Suprapubic skin (tissue), 4 donors: ENCODE measurements around the gene ANKRD28. TPM values are rescaled to one million over a fixed set of nuclear protein-coding genes. Genes with fewer than 3 reads are reported as not detected.

ENCODE experiments used
- DNase-seq, 2 donors: peaks; one replicate each; pipeline ENCODE4 v3.0.0-alpha.2; 2019; ENCODE audit warnings: low spot score in 2 of 2
- H3K27ac ChIP-seq: fragments of 200-600 bp; sonication (generic); one replicate; pipeline ENCODE4 v1.5.1; 2019
- H3K27me3 ChIP-seq: fragments of 200-600 bp; sonication (generic); one replicate; pipeline ENCODE4 v1.5.1; 2019
- H3K36me3 ChIP-seq: fragments of 200-600 bp; sonication (generic); one replicate; pipeline ENCODE4 v1.5.1; 2019
- H3K4me1 ChIP-seq: fragments of 200-600 bp; sonication (generic); one replicate; pipeline ENCODE4 v1.5.1; 2019
- H3K4me3 ChIP-seq: fragments of 200-600 bp; sonication (generic); one replicate; pipeline ENCODE4 v1.5.1; 2019; ENCODE audit warnings: mild to moderate bottlenecking
- H3K9me3 ChIP-seq: fragments of 200-600 bp; sonication (generic); one replicate; pipeline ENCODE4 v1.5.1; 2019
- EP300 ChIP-seq: sonication (generic); formaldehyde crosslinking; IDR thresholded peaks from one replicate; pipeline ENCODE4 v1.6.1; 2017; ENCODE audit warnings: antibody characterized with exemption
- POLR2A ChIP-seq, 2 donors: fragments of 450-650 bp; IDR thresholded peaks; one replicate each; pipeline ENCODE4 v1.6.1; 2017; ENCODE audit warnings: antibody characterized with exemption in 2 of 2, mild to moderate bottlenecking in 2 of 2, moderate library complexity in 2 of 2
- POLR2AphosphoS5 ChIP-seq, 3 donors: sonication (generic); formaldehyde crosslinking; IDR thresholded peaks; one replicate each; pipeline ENCODE4 v1.6.1; 2017; ENCODE audit warnings: antibody characterized with exemption in 3 of 3
- WGBS: methylation state at CpG from one replicate; pipeline ENCODE4 v1.1.5; 2018; 5-methylcytosine and 5-hydroxymethylcytosine counted together
- total RNA-seq, 4 donors: library from RNA; depleted of rRNA; stranded (reverse); fragments of >200 nt; gene quantifications; one replicate each; pipeline ENCODE4 v1.1.0, GENCODE V29; 2016
- TF ChIP-seq, protein P1 (sequence below), 2 donors: fragments of 200-600 bp in 1 of 2; fragments of 450-650 bp in 1 of 2; sonication (generic) in 1 of 2; IDR thresholded peaks; one replicate each; pipeline ENCODE4 v1.5.1; 2016 to 2019; ENCODE audit warnings: antibody characterized with exemption in 2 of 2, mild to moderate bottlenecking in 1 of 2, moderate library complexity in 1 of 2

ANKRD28 gene
- total RNA-seq, 4 donors from 2014 or later = 24.4 to 62.3 (median 48.3) TPM

DNA sequence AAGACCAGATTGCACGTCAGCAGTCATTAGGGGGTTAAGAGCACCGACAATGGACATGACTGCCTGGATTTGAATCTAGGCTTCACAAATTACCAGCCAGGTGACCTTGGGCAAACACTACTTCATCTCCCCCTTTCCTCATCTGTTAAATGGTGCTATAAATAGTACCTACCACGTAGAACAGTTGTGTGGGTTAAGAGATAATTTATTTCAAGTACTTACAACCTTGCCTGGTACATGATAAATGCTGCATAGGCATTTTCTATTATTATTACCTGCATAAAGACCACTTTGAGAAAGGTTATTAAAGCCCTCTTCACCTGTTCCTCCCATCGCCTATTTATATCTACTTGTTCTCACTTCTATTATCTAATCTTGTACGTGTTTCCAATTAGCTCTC is 131.5 kb downstream of the ANKRD28 start:
- peaks cover 31% of the 10 kb centered on the region for H3K36me3 ChIP-seq
- 97% methylated on average over 5 of the region's 5 CpGs for WGBS

DNA sequence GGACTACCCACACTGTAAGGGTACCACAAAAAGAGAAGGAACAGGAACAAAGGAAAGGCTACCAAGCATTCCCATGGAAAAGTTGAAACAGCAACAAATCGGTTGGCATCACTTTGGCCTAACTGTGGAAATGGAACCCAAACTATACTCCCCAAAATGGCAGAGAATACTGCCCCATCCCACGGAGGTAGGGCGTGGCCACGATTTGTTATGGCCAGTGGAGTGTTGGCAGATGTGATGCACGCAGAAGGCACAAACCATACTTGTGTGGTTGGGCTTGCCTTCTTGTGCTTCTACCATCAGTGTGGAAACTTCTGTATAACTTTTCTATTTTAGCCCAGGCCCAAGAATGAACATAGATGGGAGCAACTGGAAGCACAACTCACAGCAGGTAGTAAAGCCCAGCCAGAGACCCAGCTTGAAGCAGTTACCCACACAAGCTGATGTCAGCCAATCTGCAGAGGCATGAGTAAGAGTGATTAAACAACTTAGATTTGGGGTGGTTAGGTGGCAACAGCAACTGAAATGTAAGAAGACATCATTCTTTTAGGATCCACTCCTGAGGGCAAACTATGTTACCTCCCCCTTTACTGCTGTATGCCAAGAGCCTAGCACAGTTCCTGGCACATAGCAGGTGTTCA is 132.1 kb downstream of the ANKRD28 start:
- Histone ChIP-seq H3K27me3 (no peaks in the 10 kb centered on the region), H3K36me3 (peaks cover 25% of the 10 kb centered on the region), H3K27ac (no peak overlapping the region), H3K4me3 (no peak overlapping the region), H3K9me3 (no peaks in the 10 kb centered on the region), H3K4me1 (no peaks in the 10 kb centered on the region)
- TF ChIP-seq POLR2A (IDR thresholded peaks at IDR 0.05) (no peak), POLR2AphosphoS5 (IDR thresholded peaks at IDR 0.05) (no peak), EP300 (no peak)
- TF ChIP-seq, protein P1, sequence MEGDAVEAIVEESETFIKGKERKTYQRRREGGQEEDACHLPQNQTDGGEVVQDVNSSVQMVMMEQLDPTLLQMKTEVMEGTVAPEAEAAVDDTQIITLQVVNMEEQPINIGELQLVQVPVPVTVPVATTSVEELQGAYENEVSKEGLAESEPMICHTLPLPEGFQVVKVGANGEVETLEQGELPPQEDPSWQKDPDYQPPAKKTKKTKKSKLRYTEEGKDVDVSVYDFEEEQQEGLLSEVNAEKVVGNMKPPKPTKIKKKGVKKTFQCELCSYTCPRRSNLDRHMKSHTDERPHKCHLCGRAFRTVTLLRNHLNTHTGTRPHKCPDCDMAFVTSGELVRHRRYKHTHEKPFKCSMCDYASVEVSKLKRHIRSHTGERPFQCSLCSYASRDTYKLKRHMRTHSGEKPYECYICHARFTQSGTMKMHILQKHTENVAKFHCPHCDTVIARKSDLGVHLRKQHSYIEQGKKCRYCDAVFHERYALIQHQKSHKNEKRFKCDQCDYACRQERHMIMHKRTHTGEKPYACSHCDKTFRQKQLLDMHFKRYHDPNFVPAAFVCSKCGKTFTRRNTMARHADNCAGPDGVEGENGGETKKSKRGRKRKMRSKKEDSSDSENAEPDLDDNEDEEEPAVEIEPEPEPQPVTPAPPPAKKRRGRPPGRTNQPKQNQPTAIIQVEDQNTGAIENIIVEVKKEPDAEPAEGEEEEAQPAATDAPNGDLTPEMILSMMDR (IDR thresholded peaks at IDR 0.05) = no peak
- DNase-seq = no peak
- WGBS = 85% methylated on average over 5 of the region's 5 CpGs

More for the DNA sequence above, 131.5 kb downstream of the ANKRD28 start:
- TF ChIP-seq EP300 (no peak), POLR2A (IDR thresholded peaks at IDR 0.05) (no peak)
- TF ChIP-seq, protein P1 (IDR thresholded peaks at IDR 0.05) = no peak
- no peak for DNase-seq
- Histone ChIP-seq H3K27ac (no peak overlapping the region), H3K4me3 (no peak overlapping the region), H3K9me3 (no peaks in the 10 kb centered on the region), H3K27me3 (no peaks in the 10 kb centered on the region), H3K4me1 (no peaks in the 10 kb centered on the region)

DNA sequence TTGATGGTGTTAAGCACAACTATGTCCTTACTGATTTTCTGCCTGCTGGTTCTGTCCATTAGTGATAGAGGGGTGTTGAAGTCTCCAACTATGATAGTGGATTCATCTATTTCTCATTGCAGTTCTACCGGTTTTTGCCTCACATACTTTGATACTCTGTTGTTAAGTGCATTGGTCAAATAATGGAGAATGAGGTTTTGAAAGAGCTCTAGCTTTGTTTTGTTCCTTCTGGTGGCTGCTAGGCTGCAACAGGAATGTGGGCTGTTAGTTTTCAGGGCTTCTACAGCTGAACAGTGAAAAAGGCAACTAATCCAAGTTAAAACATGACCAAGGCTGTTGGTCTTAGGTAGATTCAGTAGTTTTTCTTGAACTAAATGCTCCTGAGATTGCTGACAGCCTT is 133.6 kb downstream of the ANKRD28 start:
- no peak overlapping the region for H3K27ac ChIP-seq
- 91% methylated on average over 1 of the region's 1 CpG for WGBS
- TF ChIP-seq POLR2AphosphoS5 (IDR thresholded peaks at IDR 0.05) (no peak), POLR2A (IDR thresholded peaks at IDR 0.05) (no peak), EP300 (no peak)
- TF ChIP-seq, protein P1 (IDR thresholded peaks at IDR 0.05) = no peak
- peaks cover 13% of the 10 kb centered on the region for H3K36me3 ChIP-seq
- DNase-seq = no peak
- H3K27me3 ChIP-seq = no peaks in the 10 kb centered on the region
- H3K9me3 ChIP-seq = no peaks in the 10 kb centered on the region
- no peaks in the 10 kb centered on the region for H3K4me1 ChIP-seq
- no peak overlapping the region for H3K4me3 ChIP-seq

DNA sequence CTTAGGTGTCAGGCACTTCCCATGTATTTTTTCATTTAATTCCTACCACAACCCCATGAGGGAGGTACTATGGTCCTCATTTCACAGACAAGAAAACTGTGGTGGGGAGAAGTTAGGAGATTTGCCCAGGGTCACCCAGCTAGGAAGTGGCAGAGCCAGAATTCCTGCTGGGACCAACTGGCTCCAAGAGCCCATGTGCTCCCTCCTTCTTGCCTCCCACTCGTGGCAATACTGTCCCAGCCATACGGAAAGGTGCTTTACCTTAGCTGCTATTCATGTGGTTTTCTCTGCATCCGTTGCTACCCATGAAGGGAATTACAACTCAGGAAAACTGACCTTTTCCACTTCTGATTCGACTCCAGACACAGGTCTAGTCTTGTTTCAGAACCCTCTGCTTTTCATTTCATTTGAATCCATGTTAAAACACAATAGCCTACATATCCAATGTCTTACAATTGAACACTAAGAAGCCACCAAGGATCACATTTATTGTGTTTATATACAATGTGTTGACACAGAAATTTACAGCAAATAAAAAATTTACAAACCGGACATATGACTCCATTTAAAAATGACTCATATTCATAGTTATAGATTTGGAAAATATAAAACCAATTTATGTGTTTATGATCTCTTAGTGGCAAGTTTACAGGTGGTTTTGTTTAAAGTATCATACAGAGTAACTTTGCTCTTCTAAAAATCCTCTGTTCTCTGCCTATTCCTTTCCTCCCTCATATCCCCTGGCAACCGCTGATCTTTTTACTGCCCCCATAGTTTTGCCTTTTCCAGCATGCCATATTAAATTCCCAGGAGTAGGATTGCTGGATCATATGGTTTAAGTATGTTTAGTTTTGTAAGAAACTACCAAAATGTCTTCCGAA is 137.5 kb downstream of the ANKRD28 start:
- no peak overlapping the region for H3K4me3 ChIP-seq
- H3K27me3 ChIP-seq = no peaks in the 10 kb centered on the region
- TF ChIP-seq, protein P1 (IDR thresholded peaks at IDR 0.05) = no peak
- TF ChIP-seq EP300 (no peak), POLR2AphosphoS5 (IDR thresholded peaks at IDR 0.05) (no peak), POLR2A (IDR thresholded peaks at IDR 0.05) (no peak)
- WGBS = 59% methylated on average over 7 of the region's 7 CpGs
- H3K36me3 ChIP-seq = no peaks in the 10 kb centered on the region
- peaks cover 15% of the 10 kb centered on the region for H3K9me3 ChIP-seq
- DNase-seq = no peak
- no peak overlapping the region for H3K27ac ChIP-seq
- no peaks in the 10 kb centered on the region for H3K4me1 ChIP-seq
